Tibial artery (tissue), 4 donors: ENCODE results near the gene ASB6.
A peak's percentile ranks its signal among the peaks of the same experiment; 100 is the strongest.

Experiments
- DNase-seq, 2 donors: peaks; one replicate each; pipeline ENCODE4 v3.0.0-alpha.2; 2019
- H3K27ac ChIP-seq, 2 donors: fragments of 200-600 bp; sonication (generic) in 1 of 2; 1 replicate in 1 of 2; 2 replicates in 1 of 2; pipeline ENCODE4 v1.5.1; 2018 to 2019; ENCODE audit warnings: mild to moderate bottlenecking in 1 of 2
- H3K27me3 ChIP-seq, 2 donors: fragments of 200-600 bp; sonication (generic) in 1 of 2; one replicate each; pipeline versions ENCODE4 v1.5.1 to v1.6.0; 2016 to 2019
- H3K36me3 ChIP-seq, 3 donors: fragments of 200-600 bp; sonication (generic) in 2 of 3; one replicate each; pipeline ENCODE4 v1.5.1; 2016 to 2019; ENCODE audit warnings: mild to moderate bottlenecking in 2 of 3
- H3K4me1 ChIP-seq, 4 donors: fragments of 200-600 bp; sonication (generic) in 2 of 4; 1 replicate in 3 of 4; 2 replicates in 1 of 4; pipeline ENCODE4 v1.5.1; 2016 to 2019
- H3K4me3 ChIP-seq, 2 donors: fragments of 200-600 bp; sonication (generic) in 1 of 2; 1 replicate in 1 of 2; 2 replicates in 1 of 2; pipeline ENCODE4 v1.5.1; 2018 to 2019; ENCODE audit warnings: mild to moderate bottlenecking in 2 of 2
- H3K9me3 ChIP-seq, 3 donors: fragments of 200-600 bp; sonication (generic) in 1 of 3; one replicate each; pipeline ENCODE4 v1.5.1; 2016 to 2019
- CTCF ChIP-seq, 2 experiments: fragments of 200-600 bp in 1 of 2; fragments of 450-650 bp in 1 of 2; IDR thresholded peaks; one replicate each; pipeline ENCODE4 v1.5.1; 2017 to 2019; ENCODE audit warnings: antibody characterized with exemption in 2 of 2, mild to moderate bottlenecking in 1 of 2, moderate library complexity in 1 of 2
- intact Hi-C: fragments of 100-400 bp; cut with DNase I; formaldehyde crosslinking; loops from one replicate; pipeline ENCODE4 v1.15.0; 2023; ENCODE audit warnings: low total_unique reads

The ASB6 gene

GRCh38 chr9:129641750-129642585 is at the start of gene ASB6:
Gene ASB6, minus strand, starts transcription at chr9:129642151. Its CDS starts 152 bp downstream, at chr9:129641999.
- H3K36me3 ChIP-seq: peaks cover 13 to 28% (median 27%) of the 10 kb centered on the region in 3 donors
- H3K27me3 ChIP-seq: no peaks in the 10 kb centered on the region
- DNase-seq: peak; percentile 96 to 99
- no peaks in the 10 kb centered on the region for H3K9me3 ChIP-seq
- H3K4me1 ChIP-seq: peaks cover 0 to 33% (median 27%) of the 10 kb centered on the region in 4 donors
- TF ChIP-seq CTCF (IDR thresholded peaks at IDR 0.05): peak; percentile 100
- H3K4me3 ChIP-seq: peak within 1 kb of the TSS; percentile 92
- H3K27ac ChIP-seq: peak within 1 kb of the TSS; percentile 79 to 93
- intact Hi-C loops: loop anchor here (1.0 to 5.0 kb wide), 2 partner anchors 95 to 142 kb away; no protein-coding TSS in a partner anchor

GRCh38 chr9:129688285-129689043 is 46.5 kb upstream of the ASB6 start:
- H3K36me3 ChIP-seq: no peaks in the 10 kb centered on the region
- no peak for TF ChIP-seq CTCF (IDR thresholded peaks at IDR 0.05)
- intact Hi-C loops: no loop called here
- DNase-seq: no peak
- peaks cover 0 to 1% (median 0%) of the 10 kb centered on the region in 4 donors for H3K4me1 ChIP-seq
- H3K27me3 ChIP-seq: no peaks in the 10 kb centered on the region
- H3K4me3 ChIP-seq: no peak overlapping the region
- no peak overlapping the region for H3K27ac ChIP-seq
- H3K9me3 ChIP-seq: no peaks in the 10 kb centered on the region

GRCh38 chr9:129687391-129687790 is 45.4 kb upstream of the ASB6 start:
- no peak for DNase-seq

GRCh38 chr9:129686736-129687135 is 44.8 kb upstream of the ASB6 start:
- TF ChIP-seq CTCF (IDR thresholded peaks at IDR 0.05): no peak
- Histone ChIP-seq H3K27me3 (no peaks in the 10 kb centered on the region), H3K4me3 (no peak overlapping the region), H3K36me3 (no peaks in the 10 kb centered on the region), H3K9me3 (no peaks in the 10 kb centered on the region), H3K4me1 (no peaks in the 10 kb centered on the region), H3K27ac (no peak overlapping the region)
- no peak for DNase-seq
- intact Hi-C loops: no loop called here

More at GRCh38 chr9:129687391-129687790, 45.4 kb upstream of the ASB6 start:
- intact Hi-C loops: no loop called here
- Histone ChIP-seq H3K9me3 (no peaks in the 10 kb centered on the region), H3K27ac (no peak overlapping the region), H3K36me3 (no peaks in the 10 kb centered on the region), H3K27me3 (no peaks in the 10 kb centered on the region), H3K4me1 (no peaks in the 10 kb centered on the region), H3K4me3 (no peak overlapping the region)
- no peak for TF ChIP-seq CTCF (IDR thresholded peaks at IDR 0.05)

GRCh38 chr9:129685933-129686259 is 43.9 kb upstream of the ASB6 start:
- DNase-seq: no peak
- no peak for TF ChIP-seq CTCF (IDR thresholded peaks at IDR 0.05)
- intact Hi-C loops: no loop called here

More at GRCh38 chr9:129685933-129686259, 43.9 kb upstream of the ASB6 start:
- Histone ChIP-seq H3K4me1 (no peaks in the 10 kb centered on the region), H3K9me3 (no peaks in the 10 kb centered on the region), H3K27ac (no peak overlapping the region), H3K36me3 (no peaks in the 10 kb centered on the region), H3K4me3 (no peak overlapping the region), H3K27me3 (no peaks in the 10 kb centered on the region)
